HepG2 (cell line): Measurements from ENCODE around the gene SYVN1. TPM values are rescaled to one million over a fixed set of nuclear protein-coding genes. Genes with fewer than 3 reads are reported as not detected.

ENCODE experiments used
- CERS6 ChIP-seq: sonication (generic); formaldehyde crosslinking; IDR thresholded peaks from 2 replicates; pipeline ENCODE4 v1.5.0; 2020; ENCODE audit warnings: missing genetic modification reagents
- CSRNP1 ChIP-seq: sonication (generic); formaldehyde crosslinking; IDR thresholded peaks from 2 replicates; pipeline ENCODE4 v1.8.1; 2023; ENCODE audit warnings: mild to moderate bottlenecking, missing genetic modification reagents
- DRAP1 ChIP-seq: IDR thresholded peaks from 2 replicates; pipeline ENCODE4 v1.6.1; 2016; ENCODE audit warnings: missing genetic modification reagents, missing compliant biosample characterization
- ELF3 ChIP-seq: IDR thresholded peaks from 2 replicates; pipeline ENCODE4 v1.6.1; 2016; ENCODE audit warnings: missing genetic modification reagents, missing compliant biosample characterization
- HCFC1 ChIP-seq: fragments of 150-350 bp; IDR thresholded peaks from 2 replicates; pipeline ENCODE4 v1.6.1; 2014; ENCODE audit warnings: low read depth, low read length
- KMT2B ChIP-seq: IDR thresholded peaks from 2 replicates; pipeline ENCODE4 v1.6.1; 2016; ENCODE audit warnings: missing genetic modification reagents, missing compliant biosample characterization
- MEIS1 ChIP-seq: sonication (generic); formaldehyde crosslinking; IDR thresholded peaks from 2 replicates; pipeline ENCODE4 v1.9.0; 2021; ENCODE audit warnings: mild to moderate bottlenecking, missing genetic modification reagents, moderate library complexity, borderline replicate concordance
- MTA3 ChIP-seq: sonication (generic); formaldehyde crosslinking; IDR thresholded peaks from 2 replicates; pipeline ENCODE4 v1.4.0; 2020; ENCODE audit warnings: missing genetic modification reagents
- NBN ChIP-seq: fragments of 450-650 bp; conservative IDR thresholded peaks from 2 replicates; pipeline ENCODE4 v1.6.1; 2017
- NFATC3 ChIP-seq: sonication (generic); formaldehyde crosslinking; IDR thresholded peaks from 2 replicates; pipeline ENCODE4 v1.5.1; 2020; ENCODE audit warnings: mild to moderate bottlenecking, missing genetic modification reagents
- NFRKB ChIP-seq: fragments of 450-650 bp; IDR thresholded peaks from 2 replicates; pipeline ENCODE4 v1.6.1; 2017
- NONO ChIP-seq, 2 experiments: fragments of 450-650 bp in 1 of 2; sonication (generic) in 1 of 2; formaldehyde crosslinking in 1 of 2; IDR thresholded peaks in 1 of 2; conservative IDR thresholded peaks in 1 of 2; 2 replicates each; pipeline versions ENCODE4 v1.6.1 to v1.8.0; 2017 to 2022; ENCODE audit warnings: mild to moderate bottlenecking in 1 of 2, missing genetic modification reagents in 1 of 2, moderate library complexity in 1 of 2
- PAX8 ChIP-seq: sonication (generic); formaldehyde crosslinking; IDR thresholded peaks from 2 replicates; pipeline ENCODE4 v1.8.0; 2022; ENCODE audit warnings: mild to moderate bottlenecking, missing genetic modification reagents, borderline replicate concordance
- PLSCR1 ChIP-seq: sonication (generic); formaldehyde crosslinking; IDR thresholded peaks from 2 replicates; pipeline ENCODE4 v1.5.0; 2020; ENCODE audit warnings: missing genetic modification reagents, mild to moderate bottlenecking, borderline replicate concordance
- PRMT3 ChIP-seq: sonication (generic); formaldehyde crosslinking; IDR thresholded peaks from 2 replicates; pipeline ENCODE4 v1.8.1; 2022; ENCODE audit warnings: low read depth, mild to moderate bottlenecking, moderate library complexity, missing genetic modification reagents, borderline replicate concordance
- SIX4 ChIP-seq: sonication (generic); formaldehyde crosslinking; IDR thresholded peaks from 2 replicates; pipeline ENCODE4 v1.4.0; 2020; ENCODE audit warnings: missing genetic modification reagents
- SNAPC5 ChIP-seq: sonication (generic); formaldehyde crosslinking; IDR thresholded peaks from 2 replicates; pipeline ENCODE4 v1.8.1; 2023; ENCODE audit warnings: mild to moderate bottlenecking, missing genetic modification reagents, borderline replicate concordance
- TMF1 ChIP-seq: sonication (generic); formaldehyde crosslinking; IDR thresholded peaks from 2 replicates; pipeline ENCODE4 v1.8.1; 2022; ENCODE audit warnings: low read depth, missing genetic modification reagents
- ZBTB25 ChIP-seq: IDR thresholded peaks from 2 replicates; pipeline ENCODE4 v1.6.1; 2018; ENCODE audit warnings: missing genetic modification reagents
- ZBTB26 ChIP-seq: IDR thresholded peaks from 2 replicates; pipeline ENCODE4 v1.6.1; 2016; ENCODE audit warnings: missing compliant biosample characterization, missing genetic modification reagents, borderline replicate concordance
- ZBTB8A ChIP-seq: sonication (generic); formaldehyde crosslinking; IDR thresholded peaks from 2 replicates; pipeline ENCODE4 v1.4.0; 2020; ENCODE audit warnings: mild to moderate bottlenecking, low read depth, missing genetic modification reagents, borderline replicate concordance
- ZNF101 ChIP-seq: sonication (generic); formaldehyde crosslinking; IDR thresholded peaks from 2 replicates; pipeline ENCODE4 v1.4.0; 2020; ENCODE audit warnings: mild to moderate bottlenecking, low read depth, missing genetic modification reagents, borderline replicate concordance
- ZNF567 ChIP-seq: sonication (generic); formaldehyde crosslinking; IDR thresholded peaks from 2 replicates; pipeline ENCODE4 v1.8.1; 2023; ENCODE audit warnings: mild to moderate bottlenecking, missing genetic modification reagents, borderline replicate concordance
- polyA plus RNA-seq, 8 experiments: library from polyadenylated mRNA; depleted of rRNA in 3 of 8; stranded (reverse) in 7 of 8; unstranded in 1 of 8; fragments of >200 nt; fragmentation: Illumina TruSeq in 4 of 8; extraction: Trizol in 4 of 8; gene quantifications; 2 replicates each; pipeline versions ENCODE4 v1.2.1 to v1.2.3, GENCODE V29; 2011 to 2016; ENCODE audit warnings: low read depth in 4 of 8, missing spikeins in 1 of 8, mixed read lengths in 1 of 8; ENCODE audit not compliant: insufficient read depth in 1 of 8
- total RNA-seq, 5 experiments: library from RNA; depleted of rRNA; stranded (reverse); fragments of >200 nt; fragmentation: Illumina TruSeq; extraction: Trizol; gene quantifications; 2 replicates each; pipeline ENCODE4 v1.2.3, GENCODE V29; 2016; ENCODE audit warnings: low read depth in 1 of 5

Gene SYVN1
- total and polyA plus RNA-seq, 2 of the 13 experiments (the other 11 are each of a cell fraction or from before 2014, with no cell fraction given) = 10.3 to 22.5 TPM

GRCh38 chr11:65111744-65112545, 22.4 kb downstream of the SYVN1 start, which contains the start of gene TM7SF2 (continued):
- TF ChIP-seq PRMT3 (CRISPR knock-in tag) = no peak
- no peak for TF ChIP-seq PLSCR1 (CRISPR knock-in tag)
- no peak for TF ChIP-seq KMT2B (CRISPR knock-in tag)
- TF ChIP-seq NONO (IDR thresholded peaks at IDR 0.05) = no peak
- peak; percentile 69 for TF ChIP-seq NONO (CRISPR knock-in tag; conservative IDR thresholded peaks at IDR 0.05)
- peak; percentile 75 for TF ChIP-seq CSRNP1 (CRISPR knock-in tag)
- 0 out of 2 replicates have a peak, but pooled peaks have one; percentile 13 for TF ChIP-seq ELF3 (CRISPR knock-in tag)
- no peak for TF ChIP-seq NBN
- no peak for TF ChIP-seq NFATC3 (CRISPR knock-in tag)
- no peak for TF ChIP-seq TMF1
- TF ChIP-seq MTA3 (CRISPR knock-in tag) = no peak
- TF ChIP-seq SNAPC5 = no peak; the same call in 1 of the 2 replicates
- TF ChIP-seq ZBTB8A = no peak
- TF ChIP-seq ZBTB25 = no peak
- TF ChIP-seq SIX4 (CRISPR knock-in tag) = no peak
- TF ChIP-seq MEIS1 (CRISPR knock-in tag) = peak; percentile 52; the same call in 1 of the 2 replicates
- TF ChIP-seq NFRKB = no peak
- 0 out of 2 replicates have a peak, but pooled peaks have one; percentile 29 for TF ChIP-seq PAX8 (CRISPR knock-in tag)
- peak; percentile 99 for TF ChIP-seq DRAP1 (CRISPR knock-in tag)
- no peak for TF ChIP-seq ZNF101 (CRISPR knock-in tag)
- TF ChIP-seq CERS6 (CRISPR knock-in tag) = no peak
- no peak for TF ChIP-seq ZNF567 (CRISPR knock-in tag)
- TF ChIP-seq ZBTB26 = 0 out of 2 replicates have a peak, but pooled peaks have one; percentile 83
- TF ChIP-seq HCFC1 = no peak
